Measurements from ENCODE around the gene CCIN.

DNA sequence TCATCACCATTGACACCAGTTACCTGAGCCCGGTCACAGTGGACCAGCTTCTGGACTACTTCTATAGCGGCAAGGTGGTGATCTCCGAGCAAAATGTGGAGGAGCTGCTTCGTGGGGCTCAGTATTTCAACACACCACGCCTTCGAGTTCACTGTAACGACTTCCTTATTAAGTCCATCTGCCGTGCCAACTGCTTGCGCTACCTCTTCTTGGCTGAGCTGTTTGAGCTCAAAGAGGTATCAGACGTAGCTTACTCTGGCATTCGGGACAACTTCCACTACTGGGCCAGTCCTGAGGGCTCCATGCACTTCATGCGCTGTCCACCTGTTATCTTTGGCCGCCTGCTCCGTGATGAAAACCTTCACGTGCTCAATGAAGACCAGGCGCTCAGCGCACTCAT lies 520 bp downstream of the CCIN start:
- TF ChIP-seq, protein P1, sequence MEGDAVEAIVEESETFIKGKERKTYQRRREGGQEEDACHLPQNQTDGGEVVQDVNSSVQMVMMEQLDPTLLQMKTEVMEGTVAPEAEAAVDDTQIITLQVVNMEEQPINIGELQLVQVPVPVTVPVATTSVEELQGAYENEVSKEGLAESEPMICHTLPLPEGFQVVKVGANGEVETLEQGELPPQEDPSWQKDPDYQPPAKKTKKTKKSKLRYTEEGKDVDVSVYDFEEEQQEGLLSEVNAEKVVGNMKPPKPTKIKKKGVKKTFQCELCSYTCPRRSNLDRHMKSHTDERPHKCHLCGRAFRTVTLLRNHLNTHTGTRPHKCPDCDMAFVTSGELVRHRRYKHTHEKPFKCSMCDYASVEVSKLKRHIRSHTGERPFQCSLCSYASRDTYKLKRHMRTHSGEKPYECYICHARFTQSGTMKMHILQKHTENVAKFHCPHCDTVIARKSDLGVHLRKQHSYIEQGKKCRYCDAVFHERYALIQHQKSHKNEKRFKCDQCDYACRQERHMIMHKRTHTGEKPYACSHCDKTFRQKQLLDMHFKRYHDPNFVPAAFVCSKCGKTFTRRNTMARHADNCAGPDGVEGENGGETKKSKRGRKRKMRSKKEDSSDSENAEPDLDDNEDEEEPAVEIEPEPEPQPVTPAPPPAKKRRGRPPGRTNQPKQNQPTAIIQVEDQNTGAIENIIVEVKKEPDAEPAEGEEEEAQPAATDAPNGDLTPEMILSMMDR (IDR thresholded peaks at IDR 0.05): no peak
- no peak for TF ChIP-seq POLR2AphosphoS5 (IDR thresholded peaks at IDR 0.05; ENCODE audit: low read depth, low read length)
- no peak for TF ChIP-seq SIN3A (IDR thresholded peaks at IDR 0.05; ENCODE audit: borderline replicate concordance, insufficient read depth, low read depth, low read length)
- TF ChIP-seq, protein P2, sequence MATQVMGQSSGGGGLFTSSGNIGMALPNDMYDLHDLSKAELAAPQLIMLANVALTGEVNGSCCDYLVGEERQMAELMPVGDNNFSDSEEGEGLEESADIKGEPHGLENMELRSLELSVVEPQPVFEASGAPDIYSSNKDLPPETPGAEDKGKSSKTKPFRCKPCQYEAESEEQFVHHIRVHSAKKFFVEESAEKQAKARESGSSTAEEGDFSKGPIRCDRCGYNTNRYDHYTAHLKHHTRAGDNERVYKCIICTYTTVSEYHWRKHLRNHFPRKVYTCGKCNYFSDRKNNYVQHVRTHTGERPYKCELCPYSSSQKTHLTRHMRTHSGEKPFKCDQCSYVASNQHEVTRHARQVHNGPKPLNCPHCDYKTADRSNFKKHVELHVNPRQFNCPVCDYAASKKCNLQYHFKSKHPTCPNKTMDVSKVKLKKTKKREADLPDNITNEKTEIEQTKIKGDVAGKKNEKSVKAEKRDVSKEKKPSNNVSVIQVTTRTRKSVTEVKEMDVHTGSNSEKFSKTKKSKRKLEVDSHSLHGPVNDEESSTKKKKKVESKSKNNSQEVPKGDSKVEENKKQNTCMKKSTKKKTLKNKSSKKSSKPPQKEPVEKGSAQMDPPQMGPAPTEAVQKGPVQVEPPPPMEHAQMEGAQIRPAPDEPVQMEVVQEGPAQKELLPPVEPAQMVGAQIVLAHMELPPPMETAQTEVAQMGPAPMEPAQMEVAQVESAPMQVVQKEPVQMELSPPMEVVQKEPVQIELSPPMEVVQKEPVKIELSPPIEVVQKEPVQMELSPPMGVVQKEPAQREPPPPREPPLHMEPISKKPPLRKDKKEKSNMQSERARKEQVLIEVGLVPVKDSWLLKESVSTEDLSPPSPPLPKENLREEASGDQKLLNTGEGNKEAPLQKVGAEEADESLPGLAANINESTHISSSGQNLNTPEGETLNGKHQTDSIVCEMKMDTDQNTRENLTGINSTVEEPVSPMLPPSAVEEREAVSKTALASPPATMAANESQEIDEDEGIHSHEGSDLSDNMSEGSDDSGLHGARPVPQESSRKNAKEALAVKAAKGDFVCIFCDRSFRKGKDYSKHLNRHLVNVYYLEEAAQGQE (IDR thresholded peaks at IDR 0.05; ENCODE audit: insufficient read depth in 1 of 2, low read depth in 2 of 2, low read length in 1 of 2): no peak
- TF ChIP-seq TCF7L2 (IDR thresholded peaks at IDR 0.05; ENCODE audit: low read depth, low read length): no peak

Data from Panc1 (cell line).